OCI-LY1 (cell line): ENCODE data around the gene EEF2K.

Experiments
- EZH2 ChIP-seq: fragments of 200-600 bp; sonication (generic), shearing (Covaris generic); IDR thresholded peaks from 2 replicates; pipeline ENCODE4 v1.8.0; 2017; ENCODE audit warnings: borderline replicate concordance, mixed run types, mild to moderate bottlenecking, antibody characterized with exemption, low read length, moderate library complexity, mixed read lengths
- TF ChIP-seq, protein P1 (sequence below): fragments of 200-600 bp; sonication (generic), shearing (Covaris generic); IDR thresholded peaks from 2 replicates; pipeline ENCODE4 v1.5.1; 2017; ENCODE audit warnings: mild to moderate bottlenecking, antibody characterized with exemption, low read length, moderate library complexity, mixed read lengths

DNA sequence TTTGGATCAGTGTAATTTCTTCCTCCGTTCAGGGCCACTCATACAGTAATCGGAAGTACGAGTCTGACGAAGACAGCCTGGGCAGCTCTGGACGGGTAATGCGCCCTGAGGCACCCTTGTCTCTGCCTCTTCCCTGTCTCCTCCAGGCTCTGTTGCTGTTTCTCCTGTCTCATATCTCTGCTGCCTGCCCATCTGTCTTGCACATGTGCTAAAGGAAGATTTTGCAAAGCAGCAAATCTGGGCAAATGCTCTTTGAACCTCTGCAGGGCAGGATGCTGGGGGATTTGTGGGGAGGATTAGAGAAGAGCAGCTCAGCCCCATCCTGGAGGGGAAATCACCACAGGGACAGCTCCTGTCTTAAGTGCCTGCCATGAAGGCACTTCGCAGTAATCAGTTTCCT is 58.7 kb downstream of the EEF2K start:
- TF ChIP-seq EZH2, result no peak
- TF ChIP-seq, protein P1, sequence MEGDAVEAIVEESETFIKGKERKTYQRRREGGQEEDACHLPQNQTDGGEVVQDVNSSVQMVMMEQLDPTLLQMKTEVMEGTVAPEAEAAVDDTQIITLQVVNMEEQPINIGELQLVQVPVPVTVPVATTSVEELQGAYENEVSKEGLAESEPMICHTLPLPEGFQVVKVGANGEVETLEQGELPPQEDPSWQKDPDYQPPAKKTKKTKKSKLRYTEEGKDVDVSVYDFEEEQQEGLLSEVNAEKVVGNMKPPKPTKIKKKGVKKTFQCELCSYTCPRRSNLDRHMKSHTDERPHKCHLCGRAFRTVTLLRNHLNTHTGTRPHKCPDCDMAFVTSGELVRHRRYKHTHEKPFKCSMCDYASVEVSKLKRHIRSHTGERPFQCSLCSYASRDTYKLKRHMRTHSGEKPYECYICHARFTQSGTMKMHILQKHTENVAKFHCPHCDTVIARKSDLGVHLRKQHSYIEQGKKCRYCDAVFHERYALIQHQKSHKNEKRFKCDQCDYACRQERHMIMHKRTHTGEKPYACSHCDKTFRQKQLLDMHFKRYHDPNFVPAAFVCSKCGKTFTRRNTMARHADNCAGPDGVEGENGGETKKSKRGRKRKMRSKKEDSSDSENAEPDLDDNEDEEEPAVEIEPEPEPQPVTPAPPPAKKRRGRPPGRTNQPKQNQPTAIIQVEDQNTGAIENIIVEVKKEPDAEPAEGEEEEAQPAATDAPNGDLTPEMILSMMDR, result no peak
